Nephron progenitor cell (in vitro differentiated cells): Measurements from ENCODE around the gene KIF6.

Experiments used
- DNase-seq: peaks from one replicate; pipeline ENCODE4 v3.0.0; 2021
- H3K27ac Mint-ChIP-seq: 2 replicates; pipeline ENCODE4 v1.8.0; 2021; ENCODE audit warnings: mild to moderate bottlenecking, moderate library complexity, mixed read lengths
- H3K27me3 Mint-ChIP-seq: 2 replicates; pipeline ENCODE4 v1.8.0; 2021; ENCODE audit warnings: mild to moderate bottlenecking, low read depth, mixed read lengths; ENCODE audit not compliant: poor library complexity
- H3K36me3 Mint-ChIP-seq: 2 replicates; pipeline ENCODE4 v1.8.0; 2021; ENCODE audit warnings: low read depth, mixed read lengths
- H3K4me1 Mint-ChIP-seq: 2 replicates; pipeline ENCODE4 v1.8.0; 2021; ENCODE audit warnings: mixed read lengths
- H3K4me3 Mint-ChIP-seq: 2 replicates; pipeline ENCODE4 v1.8.0; 2021; ENCODE audit warnings: mild to moderate bottlenecking, moderate library complexity, mixed read lengths
- H3K9me3 Mint-ChIP-seq: 2 replicates; pipeline ENCODE4 v1.8.0; 2021; ENCODE audit warnings: mild to moderate bottlenecking, moderate library complexity, mixed read lengths
- TF ChIP-seq, protein P1 (sequence below): fragments of 200-600 bp; sonication (generic); IDR thresholded peaks from 2 replicates; pipeline ENCODE4 v1.5.0; 2021; ENCODE audit warnings: antibody characterized with exemption

The KIF6 gene

DNA sequence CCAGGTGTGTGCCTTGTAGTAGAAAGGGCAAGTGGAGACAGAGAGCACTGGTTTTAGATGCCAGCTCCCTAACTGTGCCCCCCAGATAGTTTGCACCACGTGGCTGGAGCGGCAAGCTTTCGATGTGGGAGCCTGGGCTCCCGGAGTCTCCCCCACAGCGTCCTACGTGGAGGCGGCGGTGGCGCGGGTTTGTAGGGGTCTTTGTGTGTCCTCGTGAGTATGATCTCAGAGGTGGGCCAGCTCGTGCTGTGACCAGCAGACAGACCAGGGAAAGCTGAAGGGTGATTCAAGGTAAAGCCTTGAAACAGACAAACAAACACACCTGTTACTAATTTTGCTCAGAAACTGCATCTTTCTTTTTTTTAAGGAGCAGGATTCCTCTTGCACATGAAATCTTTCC lies 397.1 kb downstream of the KIF6 start:
- Mint-ChIP-seq H3K27me3 (peaks cover 64% of the 10 kb centered on the region), H3K4me3 (no peak overlapping the region), H3K27ac (no peak overlapping the region), H3K4me1 (peaks cover 30% of the 10 kb centered on the region), H3K9me3 (no peaks in the 10 kb centered on the region), H3K36me3 (no peaks in the 10 kb centered on the region)
- TF ChIP-seq, protein P1, sequence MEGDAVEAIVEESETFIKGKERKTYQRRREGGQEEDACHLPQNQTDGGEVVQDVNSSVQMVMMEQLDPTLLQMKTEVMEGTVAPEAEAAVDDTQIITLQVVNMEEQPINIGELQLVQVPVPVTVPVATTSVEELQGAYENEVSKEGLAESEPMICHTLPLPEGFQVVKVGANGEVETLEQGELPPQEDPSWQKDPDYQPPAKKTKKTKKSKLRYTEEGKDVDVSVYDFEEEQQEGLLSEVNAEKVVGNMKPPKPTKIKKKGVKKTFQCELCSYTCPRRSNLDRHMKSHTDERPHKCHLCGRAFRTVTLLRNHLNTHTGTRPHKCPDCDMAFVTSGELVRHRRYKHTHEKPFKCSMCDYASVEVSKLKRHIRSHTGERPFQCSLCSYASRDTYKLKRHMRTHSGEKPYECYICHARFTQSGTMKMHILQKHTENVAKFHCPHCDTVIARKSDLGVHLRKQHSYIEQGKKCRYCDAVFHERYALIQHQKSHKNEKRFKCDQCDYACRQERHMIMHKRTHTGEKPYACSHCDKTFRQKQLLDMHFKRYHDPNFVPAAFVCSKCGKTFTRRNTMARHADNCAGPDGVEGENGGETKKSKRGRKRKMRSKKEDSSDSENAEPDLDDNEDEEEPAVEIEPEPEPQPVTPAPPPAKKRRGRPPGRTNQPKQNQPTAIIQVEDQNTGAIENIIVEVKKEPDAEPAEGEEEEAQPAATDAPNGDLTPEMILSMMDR = no peak
- DNase-seq = no peak

DNA sequence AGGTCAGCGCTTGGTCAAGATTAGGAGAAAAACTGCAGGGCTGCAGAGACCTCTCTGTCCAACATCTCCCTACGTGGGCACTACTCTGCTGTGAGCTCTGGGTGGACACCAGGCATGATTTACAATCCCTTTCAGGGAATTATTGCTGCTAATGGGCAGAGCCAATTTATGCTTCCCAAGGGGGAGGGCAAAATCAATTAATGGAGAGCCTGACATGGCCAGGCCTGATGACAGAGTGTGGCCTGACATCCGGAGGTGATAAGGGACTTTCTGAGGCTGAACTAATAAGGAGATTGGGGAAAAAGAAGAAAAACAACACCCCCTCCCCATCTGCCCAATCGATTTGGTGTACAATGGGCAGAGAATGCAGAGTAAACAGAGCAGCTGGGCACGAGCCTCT lies 397.7 kb downstream of the KIF6 start:
- TF ChIP-seq, protein P1 = no peak
- H3K36me3 Mint-ChIP-seq = no peaks in the 10 kb centered on the region
- H3K4me3 Mint-ChIP-seq = no peak overlapping the region
- H3K4me1 Mint-ChIP-seq = peaks cover 30% of the 10 kb centered on the region
- H3K27me3 Mint-ChIP-seq = peaks cover 64% of the 10 kb centered on the region
- no peak overlapping the region for H3K27ac Mint-ChIP-seq
- DNase-seq = no peak
- no peaks in the 10 kb centered on the region for H3K9me3 Mint-ChIP-seq

DNA sequence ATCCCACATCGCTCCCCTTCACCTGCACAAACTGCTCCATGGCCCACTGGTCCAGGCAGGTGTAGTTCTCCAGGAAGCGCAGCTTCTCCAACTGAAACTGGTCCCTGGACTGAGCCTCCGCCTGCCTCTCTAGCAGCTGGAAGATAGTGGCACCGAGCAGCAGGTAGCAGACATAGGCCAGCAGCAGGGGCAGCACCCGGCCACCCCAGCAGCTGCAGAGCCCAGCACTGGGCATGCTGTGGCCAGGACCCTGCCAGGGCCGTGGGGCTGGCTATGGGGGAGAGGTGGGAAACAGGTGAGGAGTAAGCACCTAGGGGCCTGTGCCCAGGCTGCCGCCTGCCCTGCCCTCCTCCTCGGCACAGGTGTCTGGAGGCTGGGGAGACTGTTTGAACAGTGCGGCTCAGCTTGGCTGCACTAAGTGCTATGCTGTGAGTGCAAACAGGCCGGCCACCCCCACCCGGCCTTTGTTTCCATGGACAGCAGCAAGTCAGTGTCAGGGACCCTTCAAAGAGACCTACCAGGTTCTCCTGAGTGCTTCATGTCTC lies 402.8 kb downstream of the KIF6 start, which contains the start of gene KCNK16:
Gene KCNK16 (minus strand): TSS at position 397 of the 545 bp plus-strand sequence. CDS start 162 bp downstream, at position 235.
- Mint-ChIP-seq H3K4me1 (peaks cover 23% of the 10 kb centered on the region), H3K27ac (no peak within 1 kb of the TSS), H3K9me3 (no peaks in the 10 kb centered on the region), H3K4me3 (no peak within 1 kb of the TSS), H3K27me3 (peaks cover 61% of the 10 kb centered on the region), H3K36me3 (no peaks in the 10 kb centered on the region)
- TF ChIP-seq, protein P1 = no peak
- no peak for DNase-seq

DNA sequence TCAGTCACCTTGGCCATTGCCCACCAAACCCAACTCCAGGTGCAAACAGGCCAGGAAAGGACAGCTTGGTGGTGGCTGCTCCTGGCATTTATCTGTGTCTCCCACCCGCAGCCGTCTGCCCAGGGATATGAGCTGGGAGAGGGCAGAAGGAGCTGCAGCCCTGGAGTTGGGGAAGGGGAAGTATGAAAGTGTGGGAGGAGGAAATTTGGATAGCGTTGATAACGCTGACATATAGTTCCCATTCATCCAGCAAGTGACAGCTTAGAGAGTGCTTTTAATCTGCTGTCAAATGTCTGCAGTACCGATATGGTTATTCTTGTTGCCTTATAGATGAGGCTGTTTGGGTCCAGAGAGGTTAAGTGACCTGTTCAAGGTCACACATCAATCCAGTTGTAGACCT lies 403.4 kb downstream of the KIF6 start:
- DNase-seq = no peak
- no peak overlapping the region for H3K4me3 Mint-ChIP-seq
- H3K27ac Mint-ChIP-seq = no peak overlapping the region
- peaks cover 17% of the 10 kb centered on the region for H3K4me1 Mint-ChIP-seq
- no peaks in the 10 kb centered on the region for H3K36me3 Mint-ChIP-seq
- peaks cover 63% of the 10 kb centered on the region for H3K27me3 Mint-ChIP-seq
- no peaks in the 10 kb centered on the region for H3K9me3 Mint-ChIP-seq
- TF ChIP-seq, protein P1 = no peak

DNA sequence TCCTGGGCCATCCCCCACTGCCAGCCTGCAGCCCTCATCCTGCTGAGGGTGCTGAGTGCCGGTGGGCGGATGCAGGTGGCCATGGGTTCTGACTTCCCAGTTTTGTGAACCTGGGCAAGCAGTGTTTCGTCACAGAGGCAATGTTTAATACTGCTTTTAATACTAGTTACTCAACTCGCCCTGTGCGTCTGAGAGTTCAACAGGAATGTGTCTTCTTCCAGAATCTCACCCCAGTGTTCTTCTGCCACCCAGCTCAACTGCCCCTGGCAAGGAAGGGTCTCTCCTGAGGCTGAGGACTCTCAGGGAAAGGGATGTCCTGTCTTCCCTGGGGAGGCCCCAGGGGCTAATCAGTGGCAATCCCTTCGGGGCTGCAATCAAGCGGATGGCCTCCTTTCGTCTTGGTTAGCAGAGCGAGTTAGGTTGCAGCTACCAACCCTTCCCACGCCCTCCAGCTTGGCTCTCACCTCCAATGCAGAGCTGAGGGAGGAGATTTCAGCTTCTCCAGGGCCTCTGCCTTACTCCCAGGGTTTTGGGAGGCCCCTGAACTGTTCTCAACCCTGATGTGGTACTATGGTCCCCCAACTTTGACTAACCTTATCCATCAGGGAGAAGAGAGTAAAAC lies 404.7 kb downstream of the KIF6 start:
- H3K9me3 Mint-ChIP-seq = no peaks in the 10 kb centered on the region
- peaks cover 11% of the 10 kb centered on the region for H3K4me1 Mint-ChIP-seq
- TF ChIP-seq, protein P1 = no peak
- H3K4me3 Mint-ChIP-seq = no peak overlapping the region
- DNase-seq = no peak
- peaks cover 64% of the 10 kb centered on the region for H3K27me3 Mint-ChIP-seq
- no peaks in the 10 kb centered on the region for H3K36me3 Mint-ChIP-seq
- no peak overlapping the region for H3K27ac Mint-ChIP-seq
